ENCODE results near the gene TUBB4A. TPM values are rescaled to one million over a fixed set of nuclear protein-coding genes. Genes with fewer than 3 reads are reported as not detected.

Gene TUBB4A
- total RNA-seq, 1 donor from 2014 or later = 1.7 TPM

DNA sequence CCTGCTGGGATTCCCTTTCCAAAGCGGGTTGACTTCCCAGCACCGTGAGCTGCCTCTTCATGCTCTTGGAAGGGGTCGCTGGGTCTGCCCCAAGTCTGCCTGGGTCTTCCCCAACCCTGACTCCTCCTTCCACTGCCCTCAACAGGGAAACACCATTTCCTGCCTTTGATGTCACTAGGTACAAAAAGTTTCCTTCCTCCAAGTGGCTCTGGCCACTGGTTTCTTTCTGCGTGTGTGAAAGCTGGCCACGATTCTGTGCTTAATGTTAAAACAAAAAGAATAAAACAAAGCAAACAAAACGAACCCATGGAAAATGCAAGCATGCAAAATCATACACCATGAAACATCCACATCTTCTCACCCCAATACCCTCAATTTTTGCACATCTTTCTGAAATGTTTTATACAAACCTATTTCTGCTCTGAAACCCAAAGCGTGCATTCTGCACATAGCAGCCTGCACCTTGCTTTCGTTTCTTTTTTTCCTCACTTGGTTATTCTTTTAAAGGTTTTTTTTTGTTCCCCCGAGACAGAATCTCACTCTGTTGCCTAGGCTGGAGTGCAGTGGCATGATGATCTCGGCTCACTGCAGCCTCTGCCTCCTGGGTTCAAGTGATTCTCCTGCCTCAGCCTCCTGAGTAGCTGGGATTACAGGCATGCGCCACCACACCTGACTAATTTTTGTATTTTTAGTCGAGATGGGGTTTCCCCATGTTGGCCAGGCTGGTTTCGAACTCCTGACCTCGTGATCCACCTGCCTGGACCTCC, 16.2 kb upstream of the TUBB4A start:
- no peak overlapping the region for H2AFZ ChIP-seq (ENCODE audit: low read depth, low read length)
- no peak overlapping the region for H3K4me3 Mint-ChIP-seq (ENCODE audit: unreplicated experiment)

DNA sequence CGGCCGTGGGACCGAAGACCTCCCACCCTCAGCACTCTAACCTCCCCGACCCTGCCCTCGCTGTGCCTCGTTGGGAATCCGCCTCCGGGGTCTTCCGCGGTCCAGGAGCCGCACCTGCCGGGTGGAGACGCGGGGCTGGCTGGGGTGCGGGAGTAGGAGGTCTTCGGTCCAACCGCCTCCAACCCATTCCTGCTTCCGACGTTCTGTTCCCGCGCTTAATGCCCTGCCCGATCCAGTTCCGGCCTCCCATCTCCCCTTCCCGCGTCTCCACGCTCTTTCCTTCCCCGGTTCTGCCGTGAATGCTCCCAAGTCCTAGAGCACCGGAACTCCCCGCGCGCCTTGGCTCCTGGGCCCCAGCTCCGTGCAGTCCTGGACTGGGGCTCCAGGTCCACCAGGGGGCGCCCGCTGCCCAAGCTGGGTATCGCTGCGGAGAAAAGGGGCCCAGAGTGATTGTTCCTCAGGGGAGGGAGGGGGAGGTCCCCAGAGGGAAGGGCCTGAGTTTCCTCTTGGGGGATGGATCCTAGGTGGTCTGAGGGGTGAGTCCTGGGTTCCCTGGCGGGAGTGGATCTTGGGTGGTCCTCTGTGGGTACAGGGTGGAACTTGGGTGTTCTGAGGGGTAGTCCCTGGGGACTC, 14.7 kb upstream of the TUBB4A start:
- Histone ChIP-seq H3K9me3 (ENCODE audit: insufficient read depth, low read depth, low read length) (no peaks in the 10 kb centered on the region), H3K4me1 (ENCODE audit: insufficient read depth, low read length) (peaks cover 7% of the 10 kb centered on the region), H3K4me2 (ENCODE audit: low read length) (peak overlapping the region; percentile 93), H3K79me2 (ENCODE audit: insufficient read depth, low read length) (no peaks in the 10 kb centered on the region), H3K36me3 (ENCODE audit: insufficient read depth, low read length) (no peaks in the 10 kb centered on the region), H2AFZ (ENCODE audit: low read depth, low read length) (peak overlapping the region; percentile 96), H4K20me1 (ENCODE audit: insufficient read depth, low read length) (no peaks in the 10 kb centered on the region), H3K9ac (ENCODE audit: low read length) (peak overlapping the region; percentile 81), H3K27ac (ENCODE audit: low read depth, low read length) (peak overlapping the region; percentile 17), H3K4me3 (ENCODE audit: insufficient read depth, low read depth, low read length) (peak overlapping the region; percentile 60), H3K27me3 (ENCODE audit: insufficient read depth, low read length) (no peaks in the 10 kb centered on the region)
- TF ChIP-seq, protein P1, sequence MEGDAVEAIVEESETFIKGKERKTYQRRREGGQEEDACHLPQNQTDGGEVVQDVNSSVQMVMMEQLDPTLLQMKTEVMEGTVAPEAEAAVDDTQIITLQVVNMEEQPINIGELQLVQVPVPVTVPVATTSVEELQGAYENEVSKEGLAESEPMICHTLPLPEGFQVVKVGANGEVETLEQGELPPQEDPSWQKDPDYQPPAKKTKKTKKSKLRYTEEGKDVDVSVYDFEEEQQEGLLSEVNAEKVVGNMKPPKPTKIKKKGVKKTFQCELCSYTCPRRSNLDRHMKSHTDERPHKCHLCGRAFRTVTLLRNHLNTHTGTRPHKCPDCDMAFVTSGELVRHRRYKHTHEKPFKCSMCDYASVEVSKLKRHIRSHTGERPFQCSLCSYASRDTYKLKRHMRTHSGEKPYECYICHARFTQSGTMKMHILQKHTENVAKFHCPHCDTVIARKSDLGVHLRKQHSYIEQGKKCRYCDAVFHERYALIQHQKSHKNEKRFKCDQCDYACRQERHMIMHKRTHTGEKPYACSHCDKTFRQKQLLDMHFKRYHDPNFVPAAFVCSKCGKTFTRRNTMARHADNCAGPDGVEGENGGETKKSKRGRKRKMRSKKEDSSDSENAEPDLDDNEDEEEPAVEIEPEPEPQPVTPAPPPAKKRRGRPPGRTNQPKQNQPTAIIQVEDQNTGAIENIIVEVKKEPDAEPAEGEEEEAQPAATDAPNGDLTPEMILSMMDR (IDR thresholded peaks at IDR 0.05; ENCODE audit: insufficient read depth, low read depth, low read length) = peak; percentile 68
- no peak for TF ChIP-seq EZH2 (IDR thresholded peaks at IDR 0.05; ENCODE audit: insufficient read depth, low read length)
- peak overlapping the region; percentile 91 for H3K4me3 Mint-ChIP-seq (ENCODE audit: unreplicated experiment)
- H3K27ac Mint-ChIP-seq (ENCODE audit: unreplicated experiment) = peak overlapping the region; percentile 85
- DNase-seq (ENCODE audit: low read depth) (peak; percentile 60), FAIRE-seq (no peak)
- H3K4me1 Mint-ChIP-seq (ENCODE audit: low read depth, unreplicated experiment) = peaks cover 3% of the 10 kb centered on the region
- peaks cover under 1% of the 10 kb centered on the region for H3K36me3 Mint-ChIP-seq (ENCODE audit: low read depth, unreplicated experiment)
- H3K27me3 Mint-ChIP-seq (ENCODE audit: low read depth, unreplicated experiment) = peaks cover 9% of the 10 kb centered on the region
- H3K9me3 Mint-ChIP-seq (ENCODE audit: unreplicated experiment) = no peaks in the 10 kb centered on the region

More for the DNA sequence above, 16.2 kb upstream of the TUBB4A start:
- DNase-seq (ENCODE audit: low read depth) (no peak), FAIRE-seq (no peak)
- no peak overlapping the region for H3K27ac Mint-ChIP-seq (ENCODE audit: unreplicated experiment)
- H3K9me3 Mint-ChIP-seq (ENCODE audit: unreplicated experiment) = no peaks in the 10 kb centered on the region
- Histone ChIP-seq H3K79me2 (ENCODE audit: insufficient read depth, low read length) (no peaks in the 10 kb centered on the region), H3K4me1 (ENCODE audit: insufficient read depth, low read length) (peaks cover 7% of the 10 kb centered on the region), H3K9me3 (ENCODE audit: insufficient read depth, low read depth, low read length) (no peaks in the 10 kb centered on the region), H3K4me2 (ENCODE audit: low read length) (no peak overlapping the region), H3K36me3 (ENCODE audit: insufficient read depth, low read length) (no peaks in the 10 kb centered on the region), H4K20me1 (ENCODE audit: insufficient read depth, low read length) (no peaks in the 10 kb centered on the region), H3K27ac (ENCODE audit: low read depth, low read length) (no peak overlapping the region), H3K4me3 (ENCODE audit: insufficient read depth, low read depth, low read length) (no peak overlapping the region), H3K9ac (ENCODE audit: low read length) (no peak overlapping the region), H3K27me3 (ENCODE audit: insufficient read depth, low read length) (no peaks in the 10 kb centered on the region)
- peaks cover 9% of the 10 kb centered on the region for H3K27me3 Mint-ChIP-seq (ENCODE audit: low read depth, unreplicated experiment)
- TF ChIP-seq EZH2 (IDR thresholded peaks at IDR 0.05; ENCODE audit: insufficient read depth, low read length) = no peak
- TF ChIP-seq, protein P1 (IDR thresholded peaks at IDR 0.05; ENCODE audit: insufficient read depth, low read depth, low read length) = no peak
- H3K36me3 Mint-ChIP-seq (ENCODE audit: low read depth, unreplicated experiment) = peaks cover 2% of the 10 kb centered on the region
- peaks cover 3% of the 10 kb centered on the region for H3K4me1 Mint-ChIP-seq (ENCODE audit: low read depth, unreplicated experiment)
